Panc1 (cell line): Measurements from ENCODE around the gene PDE1C. TPM values are rescaled to one million over a fixed set of nuclear protein-coding genes. Genes with fewer than 3 reads are reported as not detected.

Source experiments
- ATAC-seq: fragments of 200-7000 bp; cut with Tn5 transposase; 2 replicates; pipeline ENCODE4 v1.9.1; 2020; ENCODE audit warnings: mild to moderate bottlenecking, moderate library complexity
- BruUV-seq: library from RNA; stranded (reverse); fragments of 400-500 nt; replicated peaks from 2 replicates; lab custom pipeline; 2021; lab: Mats Ljungman, UMichigan
- CTCF ChIA-PET: fragments of 300-600 bp; sonication (Branson Sonifier 250); formaldehyde crosslinking; loops from one replicate; lab custom pipeline; 2022; ENCODE audit warnings: antibody characterized with exemption; lab: Charles Lee
- POLR2A ChIA-PET: fragments of 300-600 bp; sonication (Branson Sonifier 250); formaldehyde crosslinking; loops from one replicate; lab custom pipeline; 2022; ENCODE audit warnings: antibody characterized with exemption; lab: Charles Lee
- DNase-seq: peaks from one replicate; pipeline ENCODE4 v3.0.0-alpha.2; 2010; ENCODE audit warnings: low read depth, low spot score
- H3K27ac ChIP-seq: 2 replicates; pipeline ENCODE4 v1.5.1; 2011; ENCODE audit warnings: mild to moderate bottlenecking, low read length, inconsistent platforms
- H3K27me3 ChIP-seq: fragments of 200-500 bp; sonication (Bioruptor generic); 2 replicates; pipeline ENCODE4 v1.6.0; 2014; ENCODE audit warnings: low read length, inconsistent platforms; ENCODE audit not compliant: control insufficient read depth, insufficient read depth
- H3K36me3 ChIP-seq: fragments of 200-500 bp; sonication (Bioruptor generic); 2 replicates; pipeline ENCODE4 v1.5.1; 2014; ENCODE audit warnings: inconsistent platforms, mild to moderate bottlenecking, low read length, moderate library complexity; ENCODE audit not compliant: control insufficient read depth, insufficient read depth
- H3K4me1 ChIP-seq: 2 replicates; pipeline ENCODE4 v1.5.1; 2011; ENCODE audit warnings: inconsistent platforms, mild to moderate bottlenecking, low read length, moderate library complexity; ENCODE audit not compliant: control insufficient read depth, insufficient read depth
- H3K4me3 ChIP-seq, 2 experiments: 2 replicates each; pipeline ENCODE4 v1.5.1; 2011 to 2012; ENCODE audit warnings: low read depth in 2 of 2, low read length in 2 of 2, mild to moderate bottlenecking in 2 of 2, inconsistent platforms in 1 of 2, moderate library complexity in 1 of 2
- H3K9me3 ChIP-seq: fragments of 200-500 bp; sonication (Bioruptor generic); 2 replicates; pipeline ENCODE4 v1.5.1; 2014; ENCODE audit warnings: low read depth, mild to moderate bottlenecking, inconsistent platforms, low read length, moderate library complexity; ENCODE audit not compliant: control insufficient read depth, insufficient read depth
- CTCF ChIP-seq: fragments of 450-650 bp; IDR thresholded peaks from 2 replicates; pipeline ENCODE4 v1.5.1; 2017; ENCODE audit warnings: mild to moderate bottlenecking
- POLR2AphosphoS5 ChIP-seq: IDR thresholded peaks from 2 replicates; pipeline ENCODE4 v1.6.1; 2012; ENCODE audit warnings: mild to moderate bottlenecking, low read depth, low read length, moderate library complexity
- REST ChIP-seq, 2 experiments: IDR thresholded peaks; 2 replicates each; pipeline ENCODE4 v1.6.1; 2011 to 2012; ENCODE audit warnings: low read depth in 2 of 2, control low read depth in 1 of 2, low read length in 1 of 2, mild to moderate bottlenecking in 1 of 2, moderate library complexity in 1 of 2; ENCODE audit not compliant: insufficient read depth in 1 of 2
- SIN3A ChIP-seq: IDR thresholded peaks from 2 replicates; pipeline ENCODE4 v1.6.1; 2012; ENCODE audit warnings: low read depth, mild to moderate bottlenecking, low read length, moderate library complexity, borderline replicate concordance; ENCODE audit not compliant: insufficient read depth
- TCF7L2 ChIP-seq: IDR thresholded peaks from 2 replicates; pipeline ENCODE4 v1.6.1; 2011; ENCODE audit warnings: mild to moderate bottlenecking, low read depth, low read length, inconsistent platforms
- in situ Hi-C: cut with HindIII; loops from 2 replicates; pipeline ENCODE4 v1.10.0; 2016; ENCODE audit warnings: low sequenced_read_pairs, low pct_unique_long_range_greater_than_20kb
- intact Hi-C: fragments of 100-400 bp; cut with micrococcal nuclease; formaldehyde crosslinking; loops from one replicate; pipeline ENCODE4 v1.10.0; 2022; ENCODE audit not compliant: unreplicated experiment
- total RNA-seq: library from RNA; stranded (reverse); gene quantifications from one replicate; pipeline ENCODE4 v1.2.1, GENCODE V29; 2021; ENCODE audit not compliant: unreplicated experiment

Gene PDE1C
- total RNA-seq, 1 experiment from 2014 or later, result not detected

GRCh38 chr7:32047075-32047474 is 23.1 kb downstream of the PDE1C start:
- BruUV-seq, result no TSS peak
- ChIA-PET CTCF (interaction anchor here (0.6 kb wide), 1 partner anchor 15 kb away, joined by 3 read pairs; no protein-coding TSS in a partner anchor), POLR2A (no interaction called here)
- no peaks in the 10 kb centered on the region for H3K9me3 ChIP-seq
- no peak for TF ChIP-seq SIN3A
- TF ChIP-seq TCF7L2, result no peak
- no peak for TF ChIP-seq POLR2AphosphoS5
- no peak for TF ChIP-seq CTCF
- no peak for TF ChIP-seq REST (IDR thresholded peaks at IDR 0.05; ENCODE audit: insufficient read depth in 1 of 2, low read depth in 2 of 2, low read length in 1 of 2)
- intact Hi-C loops (no loop called here), in situ Hi-C loops (no loop called here)
- H3K4me3 ChIP-seq, result no peak overlapping the region
- no peaks in the 10 kb centered on the region for H3K4me1 ChIP-seq
- no peak for DNase-seq
- H3K27ac ChIP-seq, result no peak overlapping the region
- H3K27me3 ChIP-seq, result no peaks in the 10 kb centered on the region
- H3K36me3 ChIP-seq, result no peaks in the 10 kb centered on the region
- ATAC-seq, result no peak

- ChIA-PET POLR2A (no interaction called here), CTCF (no interaction called here)
- no peaks in the 10 kb centered on the region for H3K9me3 ChIP-seq
- intact Hi-C loops (no loop called here), in situ Hi-C loops (no loop called here)
- TF ChIP-seq SIN3A (no peak), REST (IDR thresholded peaks at IDR 0.05; ENCODE audit: insufficient read depth in 1 of 2, low read depth in 2 of 2, low read length in 1 of 2) (no peak), POLR2AphosphoS5 (no peak), CTCF (no peak), TCF7L2 (no peak)
- ATAC-seq (no peak), DNase-seq (no peak)
- H3K4me1 ChIP-seq, result no peaks in the 10 kb centered on the region
- no peak overlapping the region for H3K4me3 ChIP-seq
- no peak overlapping the region for H3K27ac ChIP-seq
- no TSS peak for BruUV-seq
- H3K36me3 ChIP-seq, result no peaks in the 10 kb centered on the region
- H3K27me3 ChIP-seq, result no peaks in the 10 kb centered on the region
Measured at GRCh38 chr7:32045228-32045627, 25.0 kb downstream of the PDE1C start.
